Lower lobe of right lung (tissue), 2 donors: ENCODE results near the gene HNRNPL. TPM values are rescaled to one million over a fixed set of nuclear protein-coding genes. Genes with fewer than 3 reads are reported as not detected.

Experiments used
- ATAC-seq, 2 donors: fragments of 200-7000 bp; cut with Tn5 transposase; one replicate each; pipeline ENCODE4 v1.9.1; 2020 to 2022; ENCODE audit warnings: mild to moderate bottlenecking in 2 of 2, moderate library complexity in 2 of 2
- DNase-seq: peaks from one replicate; pipeline ENCODE4 v3.0.0-alpha.2; 2020
- H3K27ac ChIP-seq: fragments of 200-600 bp; one replicate; pipeline ENCODE4 v1.8.0; 2022
- H3K27me3 ChIP-seq: fragments of 200-600 bp; one replicate; pipeline ENCODE4 v1.8.0; 2022; ENCODE audit warnings: low read depth
- H3K36me3 ChIP-seq: fragments of 200-600 bp; one replicate; pipeline ENCODE4 v1.8.0; 2022; ENCODE audit warnings: mild to moderate bottlenecking
- H3K4me1 ChIP-seq: fragments of 200-600 bp; one replicate; pipeline ENCODE4 v1.8.0; 2022
- H3K4me3 ChIP-seq: fragments of 200-600 bp; one replicate; pipeline ENCODE4 v1.8.0; 2022; ENCODE audit warnings: mild to moderate bottlenecking
- H3K9me3 ChIP-seq: fragments of 200-600 bp; one replicate; pipeline ENCODE4 v1.8.0; 2022
- CTCF ChIP-seq: fragments of 200-600 bp; IDR thresholded peaks from one replicate; pipeline ENCODE4 v1.8.0; 2022; ENCODE audit warnings: antibody characterized with exemption, mild to moderate bottlenecking
- intact Hi-C: fragments of 100-400 bp; cut with DNase I; formaldehyde crosslinking; loops from one replicate; pipeline ENCODE4 v1.11.0; 2022
- long read RNA-seq: library from polyadenylated mRNA; unstranded; transcript quantifications from one replicate; pipeline ENCODE4 v2.0.0, GENCODE V29; 2021
- total RNA-seq: library from RNA; stranded (reverse); fragmentation: NEBNext Ultra II Directional; extraction: Animal tissue kit (Norgen Biotek cat#: 25700); gene quantifications from one replicate; pipeline ENCODE4 v1.2.1, GENCODE V29; 2021
- donor health status: DM: no; HTN: yes; CAD: no; lungs with severe emphysema.

The HNRNPL gene
- total RNA-seq = 274 TPM
- long read RNA-seq, transcript HNRNPL-206 (6 exons, 3,094 nt) = minor isoform, 13 of 392 reads
- long read RNA-seq, transcript HNRNPL-201 (13 exons, 2,471 nt) = major isoform, 253 of 392 reads
- long read RNA-seq, transcript HNRNPL-211 (6 exons, 1,127 nt) = minor isoform, 5 of 392 reads
- long read RNA-seq, transcript HNRNPL-210 (13 exons, 1,633 nt) = minor isoform, 12 of 392 reads
- long read RNA-seq, partial matches to known transcripts = 65 of 392 reads
- long read RNA-seq, other reads (novel, unspliced or antisense) = 37 of 392 reads

GRCh38 chr19:38849860-38850435 lies at the start of gene HNRNPL:
Gene HNRNPL (minus strand): TSS chr19:38849986. CDS start chr19:38849966, 20 bp downstream.
- intact Hi-C loops = no loop called here
- ATAC-seq (peak; percentile 81 to 91), DNase-seq (peak; percentile 99)
- H3K27me3 ChIP-seq = no peaks in the 10 kb centered on the region
- peaks cover 36% of the 10 kb centered on the region for H3K36me3 ChIP-seq
- peaks cover 42% of the 10 kb centered on the region for H3K4me1 ChIP-seq
- peak within 1 kb of the TSS; percentile 83 for H3K4me3 ChIP-seq
- no peaks in the 10 kb centered on the region for H3K9me3 ChIP-seq
- peak; percentile 54 for TF ChIP-seq CTCF
- peak within 1 kb of the TSS; percentile 100 for H3K27ac ChIP-seq

- ATAC-seq (peak; percentile 0 to 3), DNase-seq (no peak)
- no peak for TF ChIP-seq CTCF
- no peaks in the 10 kb centered on the region for H3K9me3 ChIP-seq
- peaks cover 29% of the 10 kb centered on the region for H3K4me1 ChIP-seq
- peak overlapping the region; percentile 74 for H3K4me3 ChIP-seq
- peak overlapping the region; percentile 89 for H3K27ac ChIP-seq
- intact Hi-C loops = no loop called here
- H3K36me3 ChIP-seq = no peaks in the 10 kb centered on the region
- H3K27me3 ChIP-seq = no peaks in the 10 kb centered on the region
Observed at GRCh38 chr19:38898788-38899446, 49.1 kb upstream of the HNRNPL start.

- DNase-seq = no peak
Observed at GRCh38 chr19:38894968-38895367, 45.2 kb upstream of the HNRNPL start.

GRCh38 chr19:38893341-38893771 lies 43.6 kb upstream of the HNRNPL start:
- Histone ChIP-seq H3K27ac (peak overlapping the region; percentile 32), H3K27me3 (no peaks in the 10 kb centered on the region), H3K4me3 (no peak overlapping the region), H3K9me3 (no peaks in the 10 kb centered on the region), H3K4me1 (peaks cover 20% of the 10 kb centered on the region), H3K36me3 (peaks cover 48% of the 10 kb centered on the region)
- no peak for TF ChIP-seq CTCF
- intact Hi-C loops = no loop called here
- ATAC-seq (peak in 1 of 2 donors; percentile 17), DNase-seq (no peak)

More at GRCh38 chr19:38894968-38895367, 45.2 kb upstream of the HNRNPL start:
- ATAC-seq = no peak
- peaks cover 25% of the 10 kb centered on the region for H3K4me1 ChIP-seq
- no peak overlapping the region for H3K4me3 ChIP-seq
- peaks cover 32% of the 10 kb centered on the region for H3K36me3 ChIP-seq
- no peak overlapping the region for H3K27ac ChIP-seq
- no peaks in the 10 kb centered on the region for H3K27me3 ChIP-seq
- intact Hi-C loops = no loop called here
- TF ChIP-seq CTCF = no peak
- H3K9me3 ChIP-seq = no peaks in the 10 kb centered on the region

- no peak for TF ChIP-seq CTCF
- no peak overlapping the region for H3K4me3 ChIP-seq
- peaks cover 14% of the 10 kb centered on the region for H3K4me1 ChIP-seq
- intact Hi-C loops = no loop called here
- H3K27ac ChIP-seq = peak overlapping the region; percentile 32
- DNase-seq = no peak
- H3K27me3 ChIP-seq = no peaks in the 10 kb centered on the region
- H3K9me3 ChIP-seq = no peaks in the 10 kb centered on the region
- no peak for ATAC-seq
- peaks cover 53% of the 10 kb centered on the region for H3K36me3 ChIP-seq
Observed at GRCh38 chr19:38892841-38893240, 43.1 kb upstream of the HNRNPL start.
